GM18502 (cell line): ENCODE results near the gene N4BP2L2.

Source experiments
- ATAC-seq: cut with Tn5 transposase; IDR thresholded peaks from one replicate; pipeline ENCODE4 v1.9.1; 2021; ENCODE audit warnings: mild to moderate bottlenecking; ENCODE audit not compliant: unreplicated experiment, poor library complexity

Gene N4BP2L2

DNA sequence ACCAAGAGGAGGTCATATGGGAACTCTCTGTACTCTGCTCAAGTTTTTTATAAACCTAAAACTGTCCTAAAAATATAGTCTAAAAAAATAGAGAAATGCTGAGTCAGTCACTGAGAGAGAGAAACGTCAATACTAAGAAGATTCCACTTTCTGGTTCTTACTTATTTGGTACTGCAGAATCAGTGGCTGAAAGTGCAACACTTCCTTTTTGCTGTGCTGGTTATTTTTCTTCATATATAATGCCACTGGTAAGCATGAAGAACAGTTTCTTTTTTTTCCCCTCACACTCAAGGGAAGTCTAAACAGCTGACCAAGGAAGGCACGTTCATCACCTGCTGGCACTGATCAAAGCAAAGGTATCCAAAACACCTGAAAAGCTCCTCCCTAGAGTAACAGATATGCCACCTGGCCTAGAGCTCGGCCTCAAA, 66.4 kb downstream of the N4BP2L2 start:
- ATAC-seq: peak; percentile 86

- ATAC-seq: no peak
These were observed 67.2 kb downstream of the N4BP2L2 start for GRCh38 chr13:32471187-32471922.

DNA sequence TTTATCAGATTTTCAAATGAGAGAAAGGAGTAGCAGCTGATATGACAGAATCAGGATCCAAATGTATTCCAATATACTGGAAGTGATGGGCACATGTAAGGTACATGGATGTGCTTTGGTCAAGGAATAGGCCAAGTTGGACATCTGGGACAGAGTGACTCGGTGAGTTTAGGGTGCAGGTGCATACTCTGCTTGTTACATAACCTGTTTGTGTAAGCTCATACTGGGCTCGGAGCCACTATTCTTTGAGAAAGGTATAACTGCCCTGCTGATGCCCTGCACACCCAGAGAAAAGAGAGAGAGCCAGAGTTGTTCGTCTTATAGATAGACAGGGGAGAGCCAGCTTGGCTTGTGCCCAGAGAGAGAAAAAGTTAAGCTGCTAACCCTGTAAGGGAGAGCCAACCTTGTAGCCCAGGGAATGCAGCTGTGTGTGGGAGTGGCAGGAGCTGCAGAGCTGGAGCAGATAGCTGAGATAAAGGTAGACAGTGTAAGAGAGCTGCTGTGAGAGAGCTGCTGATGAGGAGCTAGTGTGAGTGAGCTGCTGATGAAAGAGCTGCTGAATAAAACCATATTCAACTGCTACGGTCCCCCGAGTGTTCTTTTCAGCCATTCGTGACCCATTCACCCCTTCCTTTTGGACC, 70.0 kb downstream of the N4BP2L2 start:
- ATAC-seq: no peak

- ATAC-seq: no peak
These were observed 82.0 kb downstream of the N4BP2L2 start for GRCh38 chr13:32456591-32456990.

GRCh38 chr13:32455594-32455903, 83.0 kb downstream of the N4BP2L2 start:
- ATAC-seq: no peak

- ATAC-seq: no peak
These were observed 83.6 kb downstream of the N4BP2L2 start for GRCh38 chr13:32454886-32455593.

GRCh38 chr13:32453981-32454380, 84.6 kb downstream of the N4BP2L2 start:
- no peak for ATAC-seq

DNA sequence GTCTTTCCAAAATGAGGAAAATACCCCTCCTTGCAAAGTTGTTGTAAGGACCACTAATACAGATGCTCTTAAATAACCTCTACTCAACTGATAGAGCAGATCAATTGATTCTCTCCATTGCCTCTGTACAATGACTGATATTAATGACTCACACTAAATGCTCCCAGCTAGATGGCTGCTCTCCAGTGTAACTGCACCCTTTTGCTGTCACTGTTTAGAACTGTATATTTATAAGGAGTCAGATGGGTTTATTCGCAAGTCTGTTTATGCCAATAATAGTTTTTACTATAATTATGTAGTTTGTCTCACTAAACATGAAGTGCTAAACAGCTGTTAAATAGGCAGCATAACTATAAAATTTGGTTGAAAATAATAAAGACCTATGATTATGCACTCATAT, 89.6 kb downstream of the N4BP2L2 start:
- ATAC-seq: no peak

DNA sequence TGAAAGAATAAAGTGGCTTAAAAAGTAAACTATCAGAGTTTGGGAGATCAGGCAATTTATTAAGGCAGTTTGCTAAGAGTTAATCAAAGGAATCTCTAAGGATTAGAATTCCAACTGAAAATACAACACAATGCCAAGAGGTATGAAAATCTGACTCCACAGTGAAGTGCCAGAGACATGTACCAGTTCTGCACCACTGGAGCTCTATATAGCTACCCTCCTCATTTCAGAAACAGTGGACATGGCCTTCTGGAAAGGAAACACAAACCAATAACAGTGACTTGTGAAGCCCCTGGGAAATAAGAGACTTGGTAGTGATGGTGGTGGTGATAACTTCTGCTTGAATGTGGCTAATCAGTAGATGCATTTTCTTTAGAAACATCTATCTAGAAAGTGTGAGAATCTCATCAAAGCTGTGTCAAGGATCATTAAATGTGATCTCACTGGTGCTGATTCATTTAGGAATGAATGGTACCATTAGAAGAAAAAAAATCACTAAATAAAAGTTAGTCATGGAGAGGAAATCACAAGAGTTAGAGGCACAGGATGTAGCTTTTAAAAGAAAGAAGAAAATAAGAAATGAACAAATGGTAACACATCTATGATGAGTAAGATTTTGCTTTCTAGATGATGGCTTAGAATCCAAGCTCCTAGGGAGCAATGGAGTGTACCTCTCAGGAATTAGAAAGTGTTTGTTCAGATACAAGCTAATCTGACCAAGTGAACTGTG, 90.5 kb downstream of the N4BP2L2 start:
- ATAC-seq: no peak

DNA sequence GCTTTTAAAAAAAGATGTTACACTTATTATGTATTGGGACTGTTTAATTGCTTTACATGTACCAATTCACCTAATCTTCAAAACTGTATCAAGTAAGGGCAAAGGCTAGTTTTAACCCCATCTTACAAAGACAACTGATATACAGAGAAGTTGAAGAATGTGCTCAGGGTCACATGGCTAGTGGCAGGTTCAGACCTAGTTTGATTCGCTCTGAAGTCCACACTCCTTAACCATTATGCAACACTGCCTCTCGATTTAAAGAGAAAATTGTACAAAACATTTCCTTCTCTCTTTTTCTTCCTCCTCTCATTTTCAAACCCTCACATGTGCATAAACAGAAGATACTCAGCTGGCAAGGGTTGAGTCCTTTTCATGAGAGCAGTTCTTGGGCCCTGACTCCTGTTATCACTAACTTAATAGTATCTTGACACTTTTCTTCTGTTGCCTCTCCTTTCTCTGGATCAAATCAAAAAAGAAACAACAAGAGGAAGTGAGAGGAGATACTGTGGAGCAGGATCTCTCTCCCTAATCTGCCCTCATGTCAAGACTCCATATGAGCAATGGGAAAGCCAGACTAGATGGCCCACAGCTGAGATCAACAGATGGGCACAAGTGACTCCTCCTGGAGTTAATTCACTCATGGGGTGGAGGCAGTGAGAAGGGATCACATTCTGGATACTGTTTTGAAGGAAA, 91.7 kb downstream of the N4BP2L2 start:
- no peak for ATAC-seq

GRCh38 chr13:32446220-32446619, 92.4 kb downstream of the N4BP2L2 start:
- no peak for ATAC-seq

GRCh38 chr13:32445461-32445860, 93.1 kb downstream of the N4BP2L2 start:
- no peak for ATAC-seq

DNA sequence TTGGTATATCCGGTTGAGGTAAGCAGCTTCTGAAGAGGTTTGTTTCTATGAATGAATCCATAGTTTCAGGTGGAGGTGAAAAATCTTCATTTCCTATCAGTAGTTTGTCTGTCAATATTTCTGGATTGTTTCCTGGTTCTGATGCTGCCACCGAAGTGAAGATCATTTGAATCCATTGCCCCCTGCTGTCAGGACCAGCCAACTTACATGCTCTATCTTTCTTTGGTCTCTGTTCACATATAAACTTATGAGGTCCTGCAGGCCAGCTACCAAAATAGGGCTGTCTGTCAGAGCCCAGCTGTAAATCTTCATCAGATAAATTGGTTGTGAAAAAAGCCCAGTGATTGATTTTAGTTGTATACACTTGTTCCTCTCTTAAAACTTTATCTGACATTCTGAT, 95.5 kb downstream of the N4BP2L2 start:
- ATAC-seq: peak; percentile 74

DNA sequence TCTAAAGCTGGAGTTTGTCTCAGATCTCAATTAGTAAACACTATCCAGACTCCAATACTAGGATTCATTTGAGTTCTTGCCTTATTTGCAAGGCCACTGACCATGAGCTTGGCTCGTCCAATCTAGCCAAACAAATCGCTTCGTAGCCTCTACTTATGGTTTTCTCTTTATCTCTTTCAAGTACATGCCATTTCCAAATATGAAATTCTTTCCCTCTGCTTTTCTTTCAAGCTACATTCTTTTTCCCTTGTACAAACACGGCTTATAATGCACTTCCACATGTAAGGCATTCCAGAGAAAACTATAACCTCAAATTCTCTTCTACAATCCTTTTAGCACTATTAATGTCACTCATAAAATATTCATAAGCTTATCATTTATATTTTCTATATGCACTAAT, 99.7 kb downstream of the N4BP2L2 start:
- no peak for ATAC-seq

DNA sequence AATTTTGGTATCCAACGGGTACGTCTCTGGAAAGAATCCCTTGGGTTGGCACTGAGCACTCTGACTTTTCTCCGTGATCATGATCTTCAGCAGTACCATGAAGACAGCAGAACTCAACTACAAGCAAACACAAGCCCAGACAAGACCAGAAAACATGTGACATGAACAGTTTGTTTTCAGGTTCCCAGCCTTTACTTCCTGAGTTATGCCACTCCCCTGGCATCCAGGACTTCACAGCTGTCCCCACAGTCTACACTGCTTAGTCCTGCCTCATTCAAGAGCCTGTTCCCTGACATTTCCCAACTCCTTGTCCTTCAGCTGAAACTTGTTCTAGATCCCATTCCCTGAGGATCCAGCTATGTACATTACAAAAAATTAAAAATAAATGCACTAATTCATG, 105.7 kb downstream of the N4BP2L2 start:
- no peak for ATAC-seq

DNA sequence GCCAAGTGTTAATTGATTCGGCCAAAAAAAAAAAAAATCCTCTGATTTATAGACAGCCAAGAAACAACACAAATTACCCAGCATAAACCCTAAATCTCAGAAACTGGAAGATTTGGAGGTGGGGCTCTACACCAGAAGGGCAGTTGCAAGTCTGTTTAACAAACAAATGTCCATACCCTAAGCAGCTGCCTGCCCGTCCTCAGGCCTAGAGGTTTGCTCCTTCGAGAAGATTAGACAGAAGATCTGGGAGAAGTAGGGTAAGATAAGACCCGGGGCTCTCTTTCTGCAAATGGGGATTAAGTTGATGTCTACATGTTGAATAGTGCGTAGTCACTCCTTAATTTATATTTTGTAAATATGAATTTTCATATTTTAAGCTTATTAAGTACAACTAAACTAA, 107.2 kb downstream of the N4BP2L2 start:
- no peak for ATAC-seq

- no peak for ATAC-seq
These were observed 108.4 kb downstream of the N4BP2L2 start for GRCh38 chr13:32430018-32430747.

DNA sequence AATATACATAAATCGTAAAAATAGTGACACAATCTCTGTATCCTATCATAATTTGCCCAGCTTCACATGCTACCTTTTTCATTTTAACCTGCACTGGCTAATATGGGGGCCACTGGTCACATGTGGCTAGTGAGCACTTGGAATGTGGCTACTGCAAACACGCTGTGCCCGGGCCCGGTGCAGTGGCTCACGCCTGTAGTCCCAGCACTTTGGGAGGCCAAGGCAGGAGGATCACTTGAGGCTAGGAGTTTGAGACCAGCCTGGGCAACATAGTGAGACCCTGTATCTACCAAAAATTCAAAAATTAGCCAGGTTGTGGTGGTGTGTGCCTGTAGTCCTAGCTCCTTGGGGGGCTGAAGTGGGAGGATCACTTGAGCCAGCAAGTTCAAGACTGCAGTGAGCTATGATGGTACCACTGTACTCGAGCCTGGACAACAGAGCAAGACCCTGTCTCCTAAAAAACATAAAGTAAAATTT, 109.1 kb downstream of the N4BP2L2 start:
- no peak for ATAC-seq

DNA sequence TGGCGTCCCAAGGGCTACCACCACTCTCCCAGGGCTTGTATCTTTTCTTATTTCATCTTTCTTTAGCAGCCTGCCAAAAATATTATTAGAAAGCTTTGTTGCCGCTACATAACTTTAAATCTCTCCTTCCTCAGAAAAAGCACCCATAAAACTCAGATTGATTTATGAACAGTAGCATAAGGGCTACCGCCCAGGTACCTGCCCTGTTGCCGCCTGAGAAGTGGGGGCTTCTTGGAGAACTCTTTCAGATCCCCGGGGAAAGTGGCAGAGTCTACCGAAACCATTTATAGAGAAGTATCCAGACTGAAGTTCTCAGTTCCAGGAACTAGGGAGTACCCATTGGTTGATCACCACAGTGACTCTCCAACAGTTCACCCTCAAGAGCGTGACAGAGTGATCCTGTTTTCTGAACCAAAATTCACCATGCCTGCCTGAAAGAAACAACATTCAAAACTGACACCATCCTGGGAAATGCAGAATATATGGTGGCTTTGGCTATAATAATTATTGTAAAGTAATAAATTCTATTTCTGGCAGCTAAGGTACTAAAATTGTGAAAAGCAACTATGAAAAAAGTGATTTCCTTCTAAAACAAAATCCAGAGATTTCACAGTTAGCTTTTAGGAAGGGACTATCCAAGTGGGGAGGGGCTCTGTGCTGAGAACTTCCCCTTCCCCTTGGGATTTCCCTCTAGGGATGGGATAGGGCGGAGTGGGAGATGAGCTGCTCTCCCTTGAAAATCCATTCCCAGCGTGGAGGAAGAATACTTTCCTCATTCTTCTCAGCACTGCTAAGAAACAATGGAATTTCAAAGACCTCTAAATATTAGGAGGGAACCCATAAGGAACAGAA, 109.8 kb downstream of the N4BP2L2 start:
- ATAC-seq: peak; percentile 21
